ENCODE measurements around the gene DDX11.
"Not testable (repeated sequence)": the region's sequence is repeated elsewhere in the genome, so short reads cannot be mapped to it uniquely, and the experiment has no call there.

Gene DDX11

GRCh38 chr12:31073527-31074332, at the start of gene DDX11:
DDX11 (plus strand) TSS chr12:31073860; CDS start chr12:31078394, 4,534 bp downstream.
- DNase-seq: peak; percentile 91 to 95

DNA sequence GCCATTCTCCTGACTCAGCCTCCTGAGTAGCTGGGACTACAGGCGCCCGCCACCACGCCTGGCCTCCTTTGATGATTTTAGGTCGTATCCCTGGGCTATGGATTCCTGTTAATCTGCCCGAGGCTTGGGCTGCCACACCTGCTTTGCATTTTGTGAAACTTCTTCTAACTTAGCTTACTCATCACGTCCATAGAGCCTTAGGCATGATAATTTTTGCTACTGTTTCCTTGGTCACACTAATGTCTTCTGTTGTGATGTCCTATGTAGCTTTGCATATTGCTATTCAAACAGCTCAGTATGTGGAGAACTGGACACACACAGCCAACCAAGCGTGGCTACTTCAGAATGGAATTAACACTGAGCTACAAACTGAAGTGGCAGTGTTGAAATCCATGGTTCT, 47.5 kb upstream of the DDX11 start:
- DNase-seq: no peak

DNA sequence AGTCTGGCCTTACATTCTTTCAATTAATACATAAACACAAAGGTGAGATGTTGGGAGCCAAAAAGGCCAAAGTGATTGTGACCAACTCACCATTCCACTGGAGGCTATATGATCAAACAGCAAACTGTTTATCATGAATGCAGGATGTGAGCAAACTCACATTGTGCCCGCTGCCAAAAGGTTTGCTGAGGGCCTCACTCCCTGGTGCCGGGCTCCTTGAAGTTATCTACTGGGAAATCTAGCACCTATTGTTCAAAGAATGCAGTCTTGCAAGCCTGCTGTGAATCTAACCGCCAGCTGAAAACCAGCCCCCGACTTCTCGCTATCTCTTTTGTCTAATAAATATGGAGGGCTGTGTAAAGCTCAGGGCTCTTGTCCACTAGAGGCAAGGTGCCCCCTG, 46.7 kb upstream of the DDX11 start:
- DNase-seq: not testable (repeated sequence)

GRCh38 chr12:31029468-31029867, 44.2 kb upstream of the DDX11 start:
- DNase-seq: no peak

DNA sequence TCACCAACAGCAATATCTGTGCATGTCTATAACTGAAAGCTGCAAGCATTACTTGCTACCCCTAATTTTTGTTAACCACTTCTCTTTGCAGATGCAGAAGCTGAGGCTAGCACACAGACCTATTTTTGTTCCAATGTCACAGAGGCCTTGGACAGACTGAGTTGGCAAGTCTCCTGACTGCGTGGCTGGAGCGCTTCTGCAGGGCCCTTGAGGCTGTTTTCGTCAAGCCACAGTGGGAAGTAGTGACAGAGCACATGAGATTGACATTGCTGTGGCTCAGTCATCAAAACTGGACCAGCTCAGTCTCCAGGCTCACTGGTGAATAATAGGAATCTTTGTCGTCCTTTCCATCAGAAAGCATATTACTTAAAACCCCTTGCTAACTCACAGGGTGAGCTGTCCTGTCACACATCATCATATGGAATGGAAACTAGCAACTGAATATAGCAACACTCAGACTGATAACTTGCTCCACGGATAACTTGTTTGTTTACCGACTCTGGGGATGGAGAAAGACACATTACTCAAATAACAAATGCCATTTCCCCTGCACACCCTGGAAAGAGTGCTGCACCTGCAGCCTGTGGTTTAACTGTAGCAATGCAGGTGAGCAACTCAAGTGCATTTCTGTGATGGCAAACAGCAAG, 43.6 kb upstream of the DDX11 start:
- DNase-seq: no peak

- no peak for DNase-seq
These were observed 41.7 kb upstream of the DDX11 start for GRCh38 chr12:31031951-31032335.

DNA sequence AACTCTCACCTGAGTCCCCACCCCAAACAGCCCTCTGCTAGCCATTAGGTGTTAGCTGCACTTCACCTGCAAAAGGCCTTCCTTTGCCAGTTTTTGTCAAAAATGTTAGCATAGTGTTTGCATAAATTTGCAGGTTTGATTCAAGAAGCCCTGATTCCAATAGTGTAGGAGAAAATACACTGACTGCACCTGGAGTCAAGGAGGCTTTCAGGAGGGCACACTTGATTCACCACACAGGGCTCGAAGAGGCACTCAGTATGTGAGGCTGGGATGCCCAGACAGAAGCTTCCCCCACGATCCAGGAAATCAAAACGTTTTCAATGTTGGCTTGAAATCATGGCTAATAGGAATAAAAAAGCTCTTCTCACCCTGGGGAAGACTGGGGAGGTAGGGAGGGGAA, 40.5 kb upstream of the DDX11 start:
- no peak for DNase-seq

DNA sequence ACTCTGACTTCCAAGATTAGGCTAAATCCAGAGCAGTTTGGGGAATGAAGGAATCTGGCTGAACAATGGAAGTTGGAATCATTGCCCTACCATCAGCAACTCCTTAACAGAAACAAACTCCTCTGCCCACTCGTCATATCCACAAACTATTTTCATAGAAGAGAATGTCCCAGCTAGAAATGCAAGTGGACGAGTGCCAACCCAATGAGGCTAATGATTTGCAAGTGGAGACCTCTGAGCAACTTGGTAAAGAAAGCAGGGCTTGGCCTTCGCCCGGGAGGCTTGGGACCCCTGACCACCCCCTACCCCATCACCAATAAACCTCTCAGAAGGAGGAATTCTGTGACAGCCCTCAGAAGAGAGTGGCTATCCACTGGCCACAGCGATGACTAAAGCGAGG, 40.0 kb upstream of the DDX11 start:
- no peak for DNase-seq

DNA sequence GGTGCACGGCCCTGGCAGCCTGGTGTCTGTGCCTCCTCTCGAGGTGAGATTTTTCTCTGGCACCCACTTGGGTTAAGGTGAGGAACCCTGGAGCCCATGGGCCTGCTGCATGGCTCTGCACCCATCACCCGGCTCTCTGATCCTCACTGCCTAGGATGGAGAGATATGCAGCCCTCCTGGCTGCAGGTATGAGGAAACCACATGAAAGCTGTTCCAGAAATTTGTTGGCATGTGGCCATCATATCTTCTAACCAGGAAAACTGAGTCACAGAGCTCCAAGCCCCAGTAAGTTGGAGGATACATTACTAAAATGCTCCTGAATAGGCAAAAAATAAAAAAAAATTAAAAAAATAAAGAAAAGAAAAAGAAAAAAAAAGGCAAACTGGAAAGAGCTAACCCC, 39.3 kb upstream of the DDX11 start:
- no peak for DNase-seq

- DNase-seq: no peak
These were observed 38.4 kb upstream of the DDX11 start for GRCh38 chr12:31035226-31035625.

DNA sequence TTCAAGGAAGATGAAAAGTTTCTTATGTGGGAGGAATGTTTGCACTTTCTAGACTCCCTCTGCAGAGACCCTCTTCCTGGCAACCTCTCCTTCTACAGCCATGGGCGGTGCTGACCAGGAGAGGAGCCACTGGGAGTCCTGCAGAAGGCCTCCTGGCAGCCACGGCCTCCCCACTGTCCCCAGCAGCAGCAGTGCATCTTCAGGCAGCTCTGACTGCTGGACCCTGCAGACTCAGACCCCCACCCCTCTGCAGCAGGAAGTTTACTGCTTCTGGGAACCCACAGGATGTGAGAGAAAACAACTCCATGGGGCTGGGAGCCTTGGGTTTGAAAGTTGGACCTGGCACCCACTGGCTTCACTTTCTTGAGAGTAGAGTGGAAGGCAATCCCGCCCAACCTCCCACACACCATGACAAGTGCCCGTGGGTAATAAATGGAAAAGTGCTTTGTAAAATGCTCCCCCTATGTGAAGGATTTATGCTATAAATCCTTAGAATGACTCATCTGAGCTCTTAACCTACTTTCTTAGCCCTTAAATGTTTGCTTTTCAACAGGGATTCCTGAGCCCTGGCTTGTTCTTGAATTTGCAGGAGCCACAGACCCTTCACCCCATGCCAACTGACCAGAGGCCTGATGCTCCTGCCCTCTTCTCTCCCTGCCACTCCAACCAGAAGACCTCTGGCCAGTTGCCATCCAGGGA, 37.5 kb upstream of the DDX11 start:
- DNase-seq: no peak

GRCh38 chr12:31037028-31037427, 36.6 kb upstream of the DDX11 start:
- DNase-seq: no peak

GRCh38 chr12:31037931-31038330, 35.7 kb upstream of the DDX11 start:
- DNase-seq: no peak

DNA sequence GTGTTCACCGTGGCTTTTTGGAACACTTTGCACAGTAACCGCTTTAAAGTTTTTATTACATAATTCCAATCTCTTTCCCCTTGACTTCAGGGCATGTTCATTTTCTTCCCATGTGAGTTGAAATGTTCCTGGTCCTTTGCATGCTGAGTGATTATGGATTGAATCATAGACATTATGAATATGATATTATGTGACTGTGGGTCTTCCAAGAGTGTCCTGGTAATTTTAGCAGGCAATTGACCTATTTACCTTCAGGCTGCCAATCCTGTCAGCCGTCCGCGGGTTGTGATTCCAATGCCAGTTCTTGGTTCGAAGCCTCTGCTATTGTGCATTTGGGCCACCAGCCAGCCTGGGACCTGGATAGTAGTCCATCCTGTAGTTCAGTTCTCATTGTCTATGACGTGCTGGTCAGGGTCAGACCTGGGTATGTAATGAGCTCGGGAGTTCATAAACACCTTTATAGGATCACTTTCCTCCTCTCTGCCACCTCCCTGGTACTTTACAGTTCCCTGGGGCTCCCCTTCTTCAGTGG, 32.6 kb upstream of the DDX11 start:
- no peak for DNase-seq

DNA sequence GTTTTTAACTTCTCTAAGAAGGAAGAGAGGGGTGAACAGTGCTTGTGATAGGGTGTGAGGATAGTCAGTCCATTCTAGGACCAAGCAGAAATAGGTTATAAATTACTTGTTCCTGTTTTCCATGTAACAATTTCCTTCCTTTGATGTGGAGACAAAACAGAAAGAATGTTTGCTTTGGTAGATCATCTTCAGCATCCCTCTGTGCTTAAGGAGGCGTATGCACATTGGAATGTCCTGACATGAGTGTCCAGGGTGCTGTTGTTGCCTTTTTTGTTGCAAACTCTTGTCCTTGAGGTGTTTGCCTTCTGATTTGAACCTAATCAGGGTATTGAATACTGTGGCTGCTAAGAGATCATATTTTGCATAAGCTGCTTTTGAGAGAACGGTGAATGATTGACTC, 23.5 kb upstream of the DDX11 start:
- DNase-seq: not testable (repeated sequence)

GRCh38 chr12:31050548-31050947, 23.1 kb upstream of the DDX11 start:
- not testable (repeated sequence) for DNase-seq

GRCh38 chr12:31051692-31052091, 22.0 kb upstream of the DDX11 start:
- DNase-seq: not testable (repeated sequence)

DNA sequence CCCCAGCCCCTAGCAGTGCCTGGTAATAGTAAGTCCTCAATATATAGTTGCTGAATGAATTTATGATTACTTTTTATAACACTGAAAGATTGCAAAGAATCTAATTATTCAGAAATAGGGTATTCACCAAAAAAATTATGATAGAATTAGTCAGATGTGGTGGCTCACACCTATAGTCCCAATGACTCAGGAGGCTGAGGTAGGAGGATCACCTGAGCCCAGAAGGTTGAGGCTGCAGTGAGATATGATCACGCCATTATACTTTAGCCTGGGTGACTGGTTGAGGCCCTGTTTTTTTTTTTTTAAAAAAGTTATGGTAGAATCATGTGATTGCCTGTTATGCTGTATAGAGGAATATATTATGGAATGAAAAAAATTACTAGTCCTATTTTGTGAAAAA, 21.5 kb upstream of the DDX11 start:
- not testable (repeated sequence) for DNase-seq

DNA sequence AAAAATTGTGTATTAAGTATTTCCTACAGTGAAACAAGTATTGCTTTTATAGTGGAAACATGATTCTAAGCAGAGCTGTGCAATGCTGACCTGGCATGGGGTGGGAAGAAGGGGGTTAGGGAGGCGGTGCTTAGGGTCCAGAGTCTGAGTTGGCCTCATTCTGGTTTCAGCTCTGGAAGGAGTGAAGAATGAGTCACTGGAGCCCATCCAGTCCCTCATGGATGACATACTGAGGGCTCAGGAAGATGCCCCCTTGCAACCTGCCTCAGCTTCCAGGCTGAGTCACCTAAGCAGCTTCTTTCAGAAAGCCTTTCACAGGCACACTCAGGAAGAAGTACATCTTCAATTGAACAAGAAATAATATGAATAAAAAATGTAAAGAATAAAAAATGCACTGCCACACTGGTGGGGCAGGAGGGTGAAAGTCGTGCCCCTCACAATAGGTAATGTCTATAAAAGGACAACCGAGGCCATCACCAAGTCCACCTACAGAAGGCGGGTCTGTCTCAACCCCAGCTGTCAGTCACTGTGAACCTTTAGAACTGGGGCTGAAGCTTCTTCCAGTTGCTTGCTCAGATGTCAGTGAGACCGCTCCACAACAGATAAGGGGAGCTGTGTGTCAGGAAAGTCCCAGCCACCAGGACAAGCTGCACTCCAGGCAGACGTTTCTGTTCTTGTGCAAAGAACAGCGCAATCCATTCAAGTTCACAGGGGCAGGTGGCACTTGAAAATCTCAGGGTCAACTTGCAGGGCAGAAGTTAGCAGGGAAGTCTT, 20.8 kb upstream of the DDX11 start:
- DNase-seq: not testable (repeated sequence)

- not testable (repeated sequence) for DNase-seq
These were observed 19.7 kb upstream of the DDX11 start for GRCh38 chr12:31053944-31054343.

GRCh38 chr12:31057671-31058070, 16.0 kb upstream of the DDX11 start:
- DNase-seq: no peak

DNA sequence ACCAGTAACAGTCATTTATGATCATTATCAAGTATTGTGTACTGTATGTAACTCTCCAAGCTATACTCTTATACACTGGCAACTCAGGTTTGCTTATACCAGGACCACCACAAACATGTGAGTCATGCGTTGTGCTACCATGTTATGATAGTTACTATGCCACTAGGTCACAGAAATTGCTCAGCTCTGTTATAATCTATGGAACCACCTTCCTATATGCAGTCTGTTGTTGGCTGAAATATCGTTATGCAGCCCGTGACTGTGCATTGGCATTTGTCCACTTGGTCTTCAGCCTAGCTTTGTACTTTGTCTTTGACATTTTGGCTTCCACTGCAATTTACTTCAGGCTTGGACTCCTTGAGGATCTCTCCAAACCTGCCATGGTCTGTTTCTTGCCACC, 7.5 kb upstream of the DDX11 start:
- DNase-seq: not testable (repeated sequence)

DNA sequence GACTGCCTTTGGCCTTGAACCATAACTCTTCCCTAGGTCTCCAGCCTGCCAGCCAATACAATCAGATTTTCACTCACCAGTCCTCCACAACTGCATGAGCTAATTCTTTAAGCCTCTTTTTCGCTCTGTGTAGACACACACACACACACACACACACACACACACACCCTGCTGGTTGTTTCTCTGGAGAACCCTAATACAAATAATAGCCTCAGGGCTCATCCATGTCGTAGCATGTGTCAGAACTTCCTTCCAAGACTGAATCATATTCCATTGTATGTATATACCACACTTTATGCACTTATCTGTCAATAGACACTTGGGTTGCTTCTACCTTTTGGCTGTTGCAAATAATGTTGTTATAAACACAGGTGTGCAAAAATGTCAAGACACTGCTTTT, 6.0 kb upstream of the DDX11 start:
- not testable (repeated sequence) for DNase-seq
